Gastrocnemius medialis (tissue), 4 donors: Measurements from ENCODE around the gene CMBL. TPM values are rescaled to one million over a fixed set of nuclear protein-coding genes. Genes with fewer than 3 reads are reported as not detected.
"Not testable (repeated sequence)": the region's sequence is repeated elsewhere in the genome, so short reads cannot be mapped to it uniquely, and the experiment has no call there.

Experiments
- ATAC-seq, 2 donors: fragments of 150-250 bp; one replicate each; pipeline ENCODE4 v1.9.1; 2016
- DNase-seq, 2 donors: peaks; one replicate each; pipeline ENCODE4 v3.0.0-alpha.2; 2019
- H3K27ac ChIP-seq, 4 donors: fragments of 200-600 bp; sonication (generic); 1 replicate in 1 of 4; 2 replicates in 3 of 4; pipeline ENCODE4 v1.5.1; 2016 to 2018; ENCODE audit warnings: mild to moderate bottlenecking in 2 of 4, moderate library complexity in 1 of 4
- H3K27me3 ChIP-seq, 3 donors: fragments of 200-600 bp; sonication (generic) in 2 of 3; 1 replicate in 1 of 3; 2 replicates in 2 of 3; pipeline versions ENCODE4 v1.5.1 to v1.6.0; 2016 to 2019; ENCODE audit warnings: mild to moderate bottlenecking in 1 of 3, moderate library complexity in 1 of 3
- H3K36me3 ChIP-seq, 2 donors: fragments of 200-600 bp; sonication (generic) in 1 of 2; one replicate each; pipeline ENCODE4 v1.5.1; 2017 to 2018
- H3K4me1 ChIP-seq, 2 donors: fragments of 200-600 bp; sonication (generic) in 1 of 2; one replicate each; pipeline ENCODE4 v1.5.1; 2016 to 2017; ENCODE audit warnings: mild to moderate bottlenecking in 2 of 2
- H3K4me3 ChIP-seq, 4 donors: fragments of 200-600 bp; sonication (generic) in 3 of 4; 1 replicate in 1 of 4; 2 replicates in 3 of 4; pipeline ENCODE4 v1.5.1; 2016 to 2019; ENCODE audit warnings: mild to moderate bottlenecking in 2 of 4
- H3K9me3 ChIP-seq, 3 donors: fragments of 200-600 bp; sonication (generic) in 2 of 3; 1 replicate in 1 of 3; 2 replicates in 2 of 3; pipeline ENCODE4 v1.5.1; 2016 to 2019
- CTCF ChIP-seq, 5 experiments: fragments of 450-650 bp in 3 of 5; fragments of 200-600 bp in 2 of 5; sonication (generic) in 2 of 5; IDR thresholded peaks in 4 of 5; conservative IDR thresholded peaks in 1 of 5; 1 replicate in 4 of 5; 2 replicates in 1 of 5; pipeline ENCODE4 v1.5.1; 2016 to 2019; ENCODE audit warnings: antibody characterized with exemption in 5 of 5, mild to moderate bottlenecking in 3 of 5, moderate library complexity in 3 of 5
- POLR2A ChIP-seq, 2 donors: fragments of 450-650 bp; IDR thresholded peaks; one replicate each; pipeline ENCODE4 v1.6.1; 2017; ENCODE audit warnings: antibody characterized with exemption in 2 of 2, mild to moderate bottlenecking in 2 of 2, moderate library complexity in 2 of 2
- in situ Hi-C, 4 donors: fragments of 200-750 bp; cut with MboI; loops; one replicate each; pipeline versions ENCODE4 v1.15.0 to v1.8.0; 2017; ENCODE audit warnings: low sequenced_read_pairs in 4 of 4
- intact Hi-C: fragments of 100-400 bp; cut with DNase I; formaldehyde crosslinking; loops from one replicate; pipeline ENCODE4 v1.15.1; 2023; ENCODE audit warnings: low total_unique reads
- total RNA-seq, 4 donors: library from RNA; depleted of rRNA; stranded (reverse); fragments of >200 nt; gene quantifications; one replicate each; pipeline versions ENCODE4 v1.1.0 to v1.2.3, GENCODE V29; 2016

The CMBL gene
- total RNA-seq, 4 donors from 2014 or later = 7.8 to 46.7 (median 35.6) TPM

DNA sequence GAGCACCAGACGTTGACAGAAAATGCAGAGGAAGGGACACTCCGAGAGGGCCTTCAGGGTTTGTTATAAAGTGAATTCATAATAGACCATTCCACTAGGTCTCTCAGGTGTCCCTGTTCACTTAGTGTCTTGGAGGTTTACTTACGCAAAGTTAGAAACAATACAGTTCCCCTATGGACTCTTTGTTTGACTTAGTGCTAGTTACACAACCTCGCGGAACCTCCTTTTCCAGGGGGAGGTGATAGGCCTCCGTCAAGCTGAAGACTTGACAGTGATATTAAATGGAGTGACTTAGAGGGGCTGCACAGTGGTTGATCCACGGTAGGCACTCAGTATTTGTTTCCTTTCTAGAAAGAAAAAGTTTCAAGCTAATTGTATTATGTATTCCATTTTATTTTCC lies 56.3 kb downstream of the CMBL start:
- Histone ChIP-seq H3K36me3 (peaks cover 3 to 22% of the 10 kb centered on the region in 2 donors), H3K9me3 (no peaks in the 10 kb centered on the region), H3K4me1 (peaks cover 27 to 30% of the 10 kb centered on the region in 2 donors), H3K4me3 (peak overlapping the region; percentile 68 to 99 (median 96)), H3K27me3 (no peaks in the 10 kb centered on the region), H3K27ac (peak overlapping the region; percentile 92 to 97 (median 95))
- no peak for DNase-seq
- TF ChIP-seq CTCF (IDR thresholded peaks at IDR 0.05 in 4 of 5, conservative IDR thresholded peaks at IDR 0.05 in 1 of 5) (no peak), POLR2A (IDR thresholded peaks at IDR 0.05) (no peak)
- in situ Hi-C loops (loop anchor here in 1 of 4 donors (10.0 kb wide), 1 partner anchor 183 kb away; no protein-coding TSS in a partner anchor), intact Hi-C loops (loop anchor here (5.0 kb wide), 1 partner anchor 511 kb away; the partner anchor contains the start of gene DAP)
- no peak for ATAC-seq

DNA sequence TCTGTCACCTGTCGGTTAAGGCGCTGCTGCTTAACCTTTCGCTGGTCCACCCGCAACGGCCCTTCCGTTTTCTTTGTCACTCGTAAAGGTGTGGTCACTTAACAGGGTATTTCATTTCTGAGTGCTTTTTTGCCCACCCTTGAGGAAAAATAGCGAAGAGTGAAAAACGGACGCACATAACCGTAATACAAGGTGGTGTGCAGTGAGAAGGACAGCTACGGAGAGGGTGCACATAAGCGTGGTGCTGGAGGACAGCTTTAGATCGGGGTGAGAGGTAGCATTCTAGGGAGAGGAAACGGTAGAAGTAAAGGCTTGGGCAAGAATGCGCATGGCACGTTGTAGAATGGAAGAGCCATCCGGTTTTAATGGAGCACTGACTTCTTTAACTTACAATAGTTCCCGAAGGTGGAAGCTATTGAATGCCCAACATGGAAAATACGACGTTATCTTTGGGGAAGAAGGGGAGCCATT lies 56.9 kb downstream of the CMBL start:
- TF ChIP-seq CTCF (IDR thresholded peaks at IDR 0.05 in 4 of 5, conservative IDR thresholded peaks at IDR 0.05 in 1 of 5) = no peak
- no peak for TF ChIP-seq POLR2A (IDR thresholded peaks at IDR 0.05)
- Histone ChIP-seq H3K27me3 (no peaks in the 10 kb centered on the region), H3K36me3 (peaks cover 0 to 17% of the 10 kb centered on the region in 2 donors), H3K27ac (peak overlapping the region; percentile 92 to 97 (median 95)), H3K4me3 (peak overlapping the region; percentile 68 to 99 (median 96)), H3K9me3 (no peaks in the 10 kb centered on the region), H3K4me1 (peaks cover 27 to 30% of the 10 kb centered on the region in 2 donors)
- ATAC-seq = no peak
- intact Hi-C loops = loop anchor here (5.0 kb wide), 1 partner anchor 511 kb away; the partner anchor contains the start of gene DAP
- in situ Hi-C loops = loop anchor here in 1 of 4 donors (10.0 kb wide), 1 partner anchor 184 kb away; no protein-coding TSS in a partner anchor
- DNase-seq = no peak

GRCh38 chr5:10249948-10250805 lies 57.5 kb downstream of the CMBL start, which contains the start of gene CCT5:
Gene CCT5, plus strand, starts transcription at chr5:10250280. Its CDS starts 61 bp downstream, at chr5:10250341.
- peaks cover 27 to 30% of the 10 kb centered on the region in 2 donors for H3K4me1 ChIP-seq
- peak within 1 kb of the TSS; percentile 92 to 97 (median 95) for H3K27ac ChIP-seq
- intact Hi-C loops (loop anchor here (5.0 kb wide), 1 partner anchor 512 kb away; the partner anchor contains the start of gene DAP), in situ Hi-C loops (loop anchor here in 1 of 4 donors (10.0 kb wide), 1 partner anchor 185 kb away; no protein-coding TSS in a partner anchor)
- peak within 1 kb of the TSS; percentile 68 to 99 (median 96) for H3K4me3 ChIP-seq
- DNase-seq = peak; percentile 93 to 94
- no peaks in the 10 kb centered on the region for H3K27me3 ChIP-seq
- no peaks in the 10 kb centered on the region for H3K9me3 ChIP-seq
- peak; percentile 94 for ATAC-seq
- H3K36me3 ChIP-seq = peaks cover 0 to 10% of the 10 kb centered on the region in 2 donors
- TF ChIP-seq POLR2A (IDR thresholded peaks at IDR 0.05) (peak; percentile 30 to 64), CTCF (IDR thresholded peaks at IDR 0.05 in 4 of 5, conservative IDR thresholded peaks at IDR 0.05 in 1 of 5) (no peak)

DNA sequence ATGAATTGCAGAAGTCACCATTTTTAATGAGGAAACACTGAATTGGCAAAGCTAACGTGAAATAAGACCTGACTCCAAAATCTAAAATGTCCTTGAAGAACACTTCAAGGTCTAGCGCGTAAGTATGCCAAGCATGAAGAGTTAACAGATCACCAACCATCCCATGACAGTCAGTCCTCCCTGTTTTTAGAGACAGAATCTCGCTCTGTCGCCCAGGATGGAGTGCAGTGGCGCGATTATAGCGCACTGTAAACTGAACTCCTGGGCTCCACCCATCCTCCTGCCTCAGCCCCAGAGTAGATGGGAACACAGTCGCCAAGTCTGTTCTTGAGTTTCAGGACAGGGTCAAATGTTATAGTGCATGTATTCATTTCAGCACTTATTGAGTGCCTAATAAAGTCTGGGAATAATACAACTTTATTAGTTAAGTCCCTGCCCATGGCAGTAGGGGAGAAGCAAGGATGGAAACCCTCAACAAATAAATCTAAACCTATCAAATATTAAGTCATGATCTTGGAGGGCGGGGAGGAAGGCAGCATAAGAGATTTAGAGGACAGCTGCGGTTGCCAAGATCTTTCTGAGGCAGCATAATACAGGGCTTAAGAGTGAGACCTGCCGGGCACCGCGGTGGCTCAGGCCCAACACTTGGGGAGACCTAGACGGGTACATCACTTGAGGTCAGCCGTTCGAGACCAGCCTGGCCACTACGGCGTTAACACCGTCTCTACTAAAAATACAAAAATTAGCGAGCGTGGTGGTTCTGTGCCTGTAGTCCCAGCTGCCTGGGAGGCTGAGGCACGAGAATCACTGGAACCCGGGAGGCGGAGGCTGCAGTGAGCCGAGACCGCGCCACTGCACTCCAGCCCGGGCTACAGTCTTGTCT lies 59.1 kb downstream of the CMBL start:
- Histone ChIP-seq H3K9me3 (no peaks in the 10 kb centered on the region), H3K27ac (peak overlapping the region; percentile 92 to 97 (median 95)), H3K36me3 (no peaks in the 10 kb centered on the region), H3K4me3 (peak overlapping the region; percentile 68 to 99 (median 96)), H3K27me3 (no peaks in the 10 kb centered on the region), H3K4me1 (peaks cover 27 to 30% of the 10 kb centered on the region in 2 donors)
- DNase-seq (no peak), ATAC-seq (no peak)
- intact Hi-C loops (no loop called here), in situ Hi-C loops (no loop called here)
- TF ChIP-seq POLR2A (IDR thresholded peaks at IDR 0.05) (no peak), CTCF (IDR thresholded peaks at IDR 0.05 in 4 of 5, conservative IDR thresholded peaks at IDR 0.05 in 1 of 5) (no peak)

GRCh38 chr5:10247217-10247616 lies 60.5 kb downstream of the CMBL start:
- in situ Hi-C loops, H3K27ac ChIP-seq, intact Hi-C loops, H3K9me3 ChIP-seq, H3K36me3 ChIP-seq, H3K4me3 ChIP-seq, H3K27me3 ChIP-seq, ATAC-seq, DNase-seq: not testable (repeated sequence)
- H3K4me1 ChIP-seq = peaks cover 24 to 26% of the 10 kb centered on the region in 2 donors
